GM18508 (cell line): ENCODE results near the gene EMX1.

Source experiments
- ATAC-seq: cut with Tn5 transposase; IDR thresholded peaks from one replicate; pipeline ENCODE4 v1.9.1; 2021; ENCODE audit warnings: moderate number of reproducible peaks; ENCODE audit not compliant: insufficient read depth, unreplicated experiment

The EMX1 gene

DNA sequence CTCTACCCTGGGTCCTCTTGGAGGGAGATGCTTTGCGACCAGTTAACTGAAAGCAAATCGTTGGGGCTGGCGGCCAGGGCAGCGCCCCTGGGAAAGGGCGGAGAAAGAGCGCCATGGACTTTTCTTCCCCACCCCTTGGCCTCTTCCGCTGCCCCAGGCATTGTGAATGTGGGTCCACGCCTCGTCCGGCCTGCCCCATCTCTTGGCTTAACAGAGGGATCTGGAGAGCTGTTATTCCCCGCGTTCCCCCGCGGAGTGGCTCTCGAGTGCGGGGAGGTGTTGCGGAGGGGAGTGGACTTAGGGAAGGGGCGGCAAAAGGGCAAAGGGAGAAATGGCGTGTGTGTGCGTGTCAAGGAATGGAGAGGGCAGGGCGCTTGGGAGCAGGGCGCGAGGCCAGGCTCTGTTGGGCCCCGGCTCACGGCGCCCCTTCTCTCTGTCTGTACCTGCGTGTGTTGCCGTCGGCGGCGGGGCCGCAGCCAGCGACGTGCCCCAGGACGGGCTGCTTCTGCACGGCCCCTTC lies 6.6 kb downstream of the EMX1 start:
- no peak for ATAC-seq

GRCh38 chr2:72924353-72925240 lies 7.3 kb downstream of the EMX1 start:
- no peak for ATAC-seq

GRCh38 chr2:72925328-72925943 lies 8.1 kb downstream of the EMX1 start:
- ATAC-seq: no peak

DNA sequence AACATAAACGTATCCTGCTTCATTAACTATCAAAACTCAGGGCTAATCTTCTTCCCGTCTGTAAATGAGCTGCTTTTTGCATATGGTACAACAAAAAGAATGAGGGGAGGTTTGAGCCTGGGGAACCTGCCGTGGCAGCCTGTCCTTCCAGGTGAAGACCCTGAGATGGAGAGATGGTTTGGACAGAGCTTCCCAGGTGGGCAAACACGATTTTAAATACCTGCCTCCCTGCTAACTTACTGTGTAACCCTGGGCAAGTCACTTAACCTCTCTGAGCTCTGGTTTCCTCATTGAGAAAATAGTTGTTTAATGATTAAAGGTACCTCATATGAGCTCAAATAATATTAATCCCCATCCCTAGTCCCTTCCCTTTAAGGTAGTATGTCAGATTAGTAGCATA lies 9.0 kb downstream of the EMX1 start:
- no peak for ATAC-seq

DNA sequence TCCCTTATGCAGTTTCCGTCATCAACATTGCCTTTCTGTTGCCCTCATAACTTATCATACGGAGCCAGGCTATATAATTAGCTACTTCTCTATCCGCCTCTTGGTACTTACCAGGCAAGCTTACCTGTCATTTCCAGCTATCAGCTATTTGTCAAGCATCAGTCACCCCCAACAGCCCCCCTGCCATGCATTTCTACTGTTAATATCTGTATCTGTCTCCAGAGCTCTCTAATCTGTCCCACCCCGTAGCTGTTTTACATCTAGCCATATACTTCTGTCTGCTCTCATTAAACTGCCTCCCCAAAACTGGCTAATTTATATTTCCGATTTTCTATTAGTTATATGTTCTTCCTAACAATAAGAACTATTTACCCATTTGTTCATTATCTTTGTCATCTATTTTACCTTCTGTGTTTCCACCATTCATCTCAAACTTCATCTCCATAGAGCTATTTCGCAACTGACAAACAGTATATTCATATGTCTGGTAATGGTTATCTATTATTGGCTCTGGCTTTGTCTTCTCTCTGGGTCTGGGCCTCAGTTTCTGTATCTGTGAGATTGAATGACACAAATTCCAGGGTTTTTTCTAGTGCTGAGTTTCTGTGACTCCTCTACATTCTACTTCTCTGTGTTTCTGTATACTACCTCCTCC lies 9.6 kb downstream of the EMX1 start:
- no peak for ATAC-seq

- no peak for ATAC-seq
These were observed 10.6 kb downstream of the EMX1 start for GRCh38 chr2:72927619-72928550.

DNA sequence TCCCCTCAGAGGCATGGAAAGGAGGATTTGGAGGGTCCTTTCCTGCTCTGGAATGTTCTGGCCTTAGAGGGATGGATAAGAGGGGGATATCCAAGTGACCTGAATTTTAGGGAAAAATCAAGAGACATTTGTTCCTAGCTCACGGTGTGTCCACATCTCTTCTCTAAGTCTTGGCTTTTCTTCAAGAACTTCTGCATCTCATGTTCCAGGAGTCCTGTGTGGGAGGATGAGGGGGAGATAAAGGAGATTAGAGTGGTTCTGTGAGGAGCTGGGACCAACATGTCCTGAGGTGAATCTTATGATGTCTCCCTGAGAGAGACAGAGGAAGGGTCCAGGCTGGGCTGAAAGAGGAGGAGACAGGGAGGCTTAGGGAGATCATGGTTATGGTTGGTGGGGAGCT lies 11.7 kb downstream of the EMX1 start:
- ATAC-seq: no peak

- no peak for ATAC-seq
These were observed 14.1 kb downstream of the EMX1 start for GRCh38 chr2:72931280-72931910.

DNA sequence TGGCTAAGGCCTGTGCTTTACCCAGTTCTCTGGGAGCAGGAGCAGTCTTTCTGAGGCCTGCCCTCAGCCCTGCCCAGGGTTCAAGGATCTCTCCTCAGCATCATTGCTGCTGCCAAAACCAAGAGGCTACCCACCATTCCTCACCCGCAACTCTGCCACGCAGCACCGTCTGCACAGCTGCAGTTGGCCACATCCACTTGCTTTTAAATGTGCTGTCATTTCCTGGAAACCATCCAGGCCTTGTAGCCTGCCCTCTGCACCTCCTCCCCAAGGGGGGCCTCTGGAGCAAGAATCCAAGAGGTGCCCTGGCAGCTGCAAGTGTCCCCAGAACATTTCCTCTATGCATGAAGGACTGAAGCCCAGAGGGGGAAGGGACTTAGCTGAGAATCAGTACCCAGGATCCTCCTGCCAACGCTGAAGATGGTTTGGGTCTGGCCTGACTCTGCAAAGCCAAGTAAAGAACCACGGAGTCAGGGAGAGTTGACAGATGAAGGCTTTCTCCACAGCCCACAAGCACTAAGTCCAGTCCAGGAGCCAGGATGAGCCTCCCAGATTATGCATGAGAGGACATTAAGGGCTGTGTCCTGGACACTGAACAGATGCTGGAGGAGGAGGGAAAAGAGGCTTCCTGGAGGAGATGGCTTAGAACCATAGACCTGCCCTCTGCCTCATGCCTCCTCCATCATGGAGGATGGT lies 14.9 kb downstream of the EMX1 start:
- no peak for ATAC-seq

- no peak for ATAC-seq
These were observed 15.5 kb downstream of the EMX1 start for GRCh38 chr2:72932805-72933204.

GRCh38 chr2:72933207-72933606 lies 15.9 kb downstream of the EMX1 start:
- ATAC-seq: no peak

DNA sequence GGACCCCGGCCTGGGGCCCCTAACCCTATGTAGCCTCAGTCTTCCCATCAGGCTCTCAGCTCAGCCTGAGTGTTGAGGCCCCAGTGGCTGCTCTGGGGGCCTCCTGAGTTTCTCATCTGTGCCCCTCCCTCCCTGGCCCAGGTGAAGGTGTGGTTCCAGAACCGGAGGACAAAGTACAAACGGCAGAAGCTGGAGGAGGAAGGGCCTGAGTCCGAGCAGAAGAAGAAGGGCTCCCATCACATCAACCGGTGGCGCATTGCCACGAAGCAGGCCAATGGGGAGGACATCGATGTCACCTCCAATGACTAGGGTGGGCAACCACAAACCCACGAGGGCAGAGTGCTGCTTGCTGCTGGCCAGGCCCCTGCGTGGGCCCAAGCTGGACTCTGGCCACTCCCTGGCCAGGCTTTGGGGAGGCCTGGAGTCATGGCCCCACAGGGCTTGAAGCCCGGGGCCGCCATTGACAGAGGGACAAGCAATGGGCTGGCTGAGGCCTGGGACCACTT lies 16.4 kb downstream of the EMX1 start:
- ATAC-seq: no peak

DNA sequence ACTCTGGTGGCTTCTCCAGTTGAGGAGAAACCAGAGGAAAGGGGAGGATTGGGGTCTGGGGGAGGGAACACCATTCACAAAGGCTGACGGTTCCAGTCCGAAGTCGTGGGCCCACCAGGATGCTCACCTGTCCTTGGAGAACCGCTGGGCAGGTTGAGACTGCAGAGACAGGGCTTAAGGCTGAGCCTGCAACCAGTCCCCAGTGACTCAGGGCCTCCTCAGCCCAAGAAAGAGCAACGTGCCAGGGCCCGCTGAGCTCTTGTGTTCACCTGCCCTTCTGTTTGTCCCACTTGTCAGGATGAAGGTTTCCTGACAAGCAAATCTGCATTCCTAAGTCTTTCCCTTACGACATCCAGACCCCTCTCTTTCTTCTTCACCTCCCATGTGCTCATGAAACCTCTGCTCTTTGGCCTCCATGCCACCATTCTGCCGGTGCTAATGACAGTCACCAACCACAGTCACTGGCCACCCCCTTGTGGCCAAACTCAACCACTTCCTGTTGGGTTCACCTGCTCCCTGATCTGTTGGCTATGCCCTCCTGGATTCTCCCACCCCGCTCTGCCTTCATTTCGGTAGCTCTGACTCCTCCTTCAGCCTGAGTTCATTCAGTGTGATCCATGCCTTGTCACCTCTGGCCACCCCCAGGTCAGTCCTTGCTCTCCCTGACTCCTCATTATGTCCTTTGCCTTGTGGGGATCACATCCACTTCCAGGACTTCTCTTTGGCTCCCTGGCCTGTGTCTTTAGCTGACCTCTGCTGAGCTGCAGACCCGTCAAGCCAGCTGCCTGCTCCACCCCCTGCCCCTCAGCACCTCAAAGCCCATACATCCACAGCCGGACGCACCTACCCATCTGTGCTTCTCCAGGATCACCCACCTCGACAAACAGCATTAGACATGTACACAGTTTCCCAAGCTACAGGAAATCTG lies 17.6 kb downstream of the EMX1 start:
- ATAC-seq: no peak

DNA sequence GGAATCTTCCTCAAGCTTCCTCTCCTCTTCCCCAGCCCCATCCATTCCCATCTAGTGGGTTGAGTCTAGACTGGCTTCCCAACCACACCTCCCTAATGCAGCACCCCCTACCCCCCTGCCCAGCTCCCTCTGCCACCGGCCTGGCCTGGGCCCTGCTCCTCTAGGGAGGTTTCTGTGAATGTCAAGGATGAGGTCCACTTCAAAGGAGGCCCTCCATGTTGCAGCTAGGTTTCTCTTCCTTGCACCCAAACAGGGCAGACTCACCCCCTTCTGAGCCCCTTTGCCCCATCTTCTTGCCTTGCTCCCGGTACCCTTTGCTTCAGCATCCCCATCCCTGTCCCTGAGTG lies 18.3 kb downstream of the EMX1 start:
- ATAC-seq: no peak

- no peak for ATAC-seq
These were observed 19.5 kb downstream of the EMX1 start for GRCh38 chr2:72936660-72937355.

GRCh38 chr2:72937356-72937669 lies 20.0 kb downstream of the EMX1 start:
- ATAC-seq: no peak

DNA sequence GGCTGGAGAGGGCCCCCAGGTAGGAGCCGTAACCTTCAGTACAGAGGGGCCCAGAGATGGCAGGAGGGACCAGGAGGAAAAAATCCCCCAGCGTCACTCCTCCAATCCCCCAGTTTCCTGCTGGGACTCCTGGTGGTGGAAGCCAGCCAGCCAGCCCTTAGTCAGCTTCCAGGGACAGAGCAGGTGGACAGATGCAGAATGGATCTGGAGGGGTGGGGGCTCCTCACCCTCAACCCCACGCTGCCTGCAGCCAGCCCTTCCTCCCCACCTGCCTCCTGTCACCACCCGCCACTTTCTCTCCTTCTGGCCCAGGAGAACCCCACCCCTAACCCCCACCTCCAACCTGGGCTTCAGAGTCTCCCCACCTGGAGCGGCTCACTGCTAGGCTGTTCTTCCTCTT lies 21.1 kb downstream of the EMX1 start:
- ATAC-seq: no peak

- no peak for ATAC-seq
These were observed 23.0 kb downstream of the EMX1 start for GRCh38 chr2:72940361-72940760.
